ENCODE data around the gene DVL1.

DNA sequence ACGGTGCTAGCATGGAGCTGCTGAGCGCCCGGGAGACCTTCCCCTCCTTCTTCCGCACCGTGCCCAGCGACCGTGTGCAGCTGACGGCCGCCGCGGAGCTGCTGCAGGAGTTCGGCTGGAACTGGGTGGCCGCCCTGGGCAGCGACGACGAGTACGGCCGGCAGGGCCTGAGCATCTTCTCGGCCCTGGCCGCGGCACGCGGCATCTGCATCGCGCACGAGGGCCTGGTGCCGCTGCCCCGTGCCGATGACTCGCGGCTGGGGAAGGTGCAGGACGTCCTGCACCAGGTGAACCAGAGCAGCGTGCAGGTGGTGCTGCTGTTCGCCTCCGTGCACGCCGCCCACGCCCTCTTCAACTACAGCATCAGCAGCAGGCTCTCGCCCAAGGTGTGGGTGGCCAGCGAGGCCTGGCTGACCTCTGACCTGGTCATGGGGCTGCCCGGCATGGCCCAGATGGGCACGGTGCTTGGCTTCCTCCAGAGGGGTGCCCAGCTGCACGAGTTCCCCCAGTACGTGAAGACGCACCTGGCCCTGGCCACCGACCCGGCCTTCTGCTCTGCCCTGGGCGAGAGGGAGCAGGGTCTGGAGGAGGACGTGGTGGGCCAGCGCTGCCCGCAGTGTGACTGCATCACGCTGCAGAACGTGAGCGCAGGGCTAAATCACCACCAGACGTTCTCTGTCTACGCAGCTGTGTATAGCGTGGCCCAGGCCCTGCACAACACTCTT, 17.0 kb downstream of the DVL1 start:
- no peak for TF ChIP-seq TAF1 (IDR thresholded peaks at IDR 0.05; ENCODE audit: borderline replicate concordance, insufficient read depth, low read length)
- no peak for TF ChIP-seq SIN3A (IDR thresholded peaks at IDR 0.05; ENCODE audit: borderline replicate concordance, insufficient read depth, low read length)
- TF ChIP-seq, protein P1, sequence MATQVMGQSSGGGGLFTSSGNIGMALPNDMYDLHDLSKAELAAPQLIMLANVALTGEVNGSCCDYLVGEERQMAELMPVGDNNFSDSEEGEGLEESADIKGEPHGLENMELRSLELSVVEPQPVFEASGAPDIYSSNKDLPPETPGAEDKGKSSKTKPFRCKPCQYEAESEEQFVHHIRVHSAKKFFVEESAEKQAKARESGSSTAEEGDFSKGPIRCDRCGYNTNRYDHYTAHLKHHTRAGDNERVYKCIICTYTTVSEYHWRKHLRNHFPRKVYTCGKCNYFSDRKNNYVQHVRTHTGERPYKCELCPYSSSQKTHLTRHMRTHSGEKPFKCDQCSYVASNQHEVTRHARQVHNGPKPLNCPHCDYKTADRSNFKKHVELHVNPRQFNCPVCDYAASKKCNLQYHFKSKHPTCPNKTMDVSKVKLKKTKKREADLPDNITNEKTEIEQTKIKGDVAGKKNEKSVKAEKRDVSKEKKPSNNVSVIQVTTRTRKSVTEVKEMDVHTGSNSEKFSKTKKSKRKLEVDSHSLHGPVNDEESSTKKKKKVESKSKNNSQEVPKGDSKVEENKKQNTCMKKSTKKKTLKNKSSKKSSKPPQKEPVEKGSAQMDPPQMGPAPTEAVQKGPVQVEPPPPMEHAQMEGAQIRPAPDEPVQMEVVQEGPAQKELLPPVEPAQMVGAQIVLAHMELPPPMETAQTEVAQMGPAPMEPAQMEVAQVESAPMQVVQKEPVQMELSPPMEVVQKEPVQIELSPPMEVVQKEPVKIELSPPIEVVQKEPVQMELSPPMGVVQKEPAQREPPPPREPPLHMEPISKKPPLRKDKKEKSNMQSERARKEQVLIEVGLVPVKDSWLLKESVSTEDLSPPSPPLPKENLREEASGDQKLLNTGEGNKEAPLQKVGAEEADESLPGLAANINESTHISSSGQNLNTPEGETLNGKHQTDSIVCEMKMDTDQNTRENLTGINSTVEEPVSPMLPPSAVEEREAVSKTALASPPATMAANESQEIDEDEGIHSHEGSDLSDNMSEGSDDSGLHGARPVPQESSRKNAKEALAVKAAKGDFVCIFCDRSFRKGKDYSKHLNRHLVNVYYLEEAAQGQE (IDR thresholded peaks at IDR 0.05; ENCODE audit: insufficient read depth in 1 of 2, low read depth in 2 of 2, low read length in 2 of 2): no peak
- no peak for TF ChIP-seq POLR2AphosphoS5 (IDR thresholded peaks at IDR 0.05; ENCODE audit: low read depth, low read length)
- no peak for TF ChIP-seq FOXP2 (optimal IDR thresholded peaks at IDR 0.05; ENCODE audit: borderline replicate concordance, extremely low read depth, extremely low read length, insufficient read depth)
